Pancreas (tissue), 10 donors: ENCODE results near the gene TBX2. TPM values are rescaled to one million over a fixed set of nuclear protein-coding genes. Genes with fewer than 3 reads are reported as not detected.

Experiments used
- ATAC-seq, 4 donors: fragments of 200-7000 bp; cut with Tn5 transposase; one replicate each; pipeline versions ENCODE4 v1.8.0 to v1.9.1; 2020; ENCODE audit warnings: mild to moderate bottlenecking in 4 of 4, moderate library complexity in 4 of 4
- DNase-seq, 6 donors: peaks; one replicate each; pipeline ENCODE4 v3.0.0-alpha.2; 2020
- FAIRE-seq: peaks from 2 replicates; lab custom pipeline; 2012; peaks lifted over from hg19 to GRCh38; lab: Jason Lieb, UNC
- H3K27ac ChIP-seq, 4 donors: fragments of 200-600 bp; sonication (generic); 1 replicate in 3 of 4; 2 replicates in 1 of 4; pipeline versions ENCODE4 v1.5.0 to v1.8.0; 2020
- H3K27me3 ChIP-seq, 4 donors: fragments of 200-600 bp; one replicate each; pipeline ENCODE4 v1.8.0; 2021
- H3K36me3 ChIP-seq, 3 donors: fragments of 200-600 bp; sonication (generic) in 1 of 3; one replicate each; pipeline versions ENCODE4 v1.5.0 to v1.8.0; 2020 to 2021
- H3K4me1 ChIP-seq, 3 donors: fragments of 200-600 bp; one replicate each; pipeline ENCODE4 v1.8.0; 2021
- H3K4me3 ChIP-seq, 4 donors: fragments of 200-600 bp; sonication (generic) in 2 of 4; one replicate each; pipeline versions ENCODE4 v1.5.0 to v1.8.0; 2020 to 2021
- H3K9me3 ChIP-seq, 4 donors: fragments of 200-600 bp; one replicate each; pipeline ENCODE4 v1.8.0; 2021
- CTCF ChIP-seq, 4 donors: fragments of 200-600 bp; sonication (generic) in 3 of 4; IDR thresholded peaks; one replicate each; pipeline versions ENCODE4 v1.5.0 to v1.8.0; 2021; ENCODE audit warnings: antibody characterized with exemption in 4 of 4
- WGBS, 2 donors: extraction: QIAGEN DNeasy Blood & Tissue Kit; methylation state at CpG; one replicate each; pipeline ENCODE4 v1.1.7; 2013; 5-methylcytosine and 5-hydroxymethylcytosine counted together
- intact Hi-C, 3 donors: fragments of 100-400 bp; cut with DNase I; formaldehyde crosslinking; loops; one replicate each; pipeline versions ENCODE4 v1.11.1 to v1.14.2; 2022
- polyA plus RNA-seq, 2 donors: library from polyadenylated mRNA; stranded (reverse); fragments of 200-250 nt; gene quantifications; one replicate each; pipeline ENCODE4 v1.2.3, GENCODE V29; 2013
- total RNA-seq, 6 donors: library from RNA; stranded (reverse); fragmentation: NEBNext Ultra II Directional in 4 of 6; extraction: Animal tissue kit (Norgen Biotek cat#: 25700) in 4 of 6; gene quantifications; one replicate each; pipeline versions ENCODE4 v1.2.1 to v1.2.4, GENCODE V29; 2021 to 2023
- donor health status: healthy with polysubstance abuse.
- donor health status: DM: no; HTN: no; CAD: no; lungs with moderate emphysema.
- donor health status: DM: no; HTN: no; CAD: no.
- donor health status: control.
- donor health status: control.
- donor health status: Bipolar disorder and iron deficiency.
- donor health status: DM: yes; HTN: yes; CAD: no.
- donor health status: DM: no; HTN: no; CAD: no.
- donor health status: DM: no; HTN: no; CAD: no.
- donor health status: DM: yes; HTN: yes; CAD: no.

Gene TBX2
- total and polyA plus RNA-seq, 8 donors = 1.2 to 12.1 (median 2.7) TPM

DNA sequence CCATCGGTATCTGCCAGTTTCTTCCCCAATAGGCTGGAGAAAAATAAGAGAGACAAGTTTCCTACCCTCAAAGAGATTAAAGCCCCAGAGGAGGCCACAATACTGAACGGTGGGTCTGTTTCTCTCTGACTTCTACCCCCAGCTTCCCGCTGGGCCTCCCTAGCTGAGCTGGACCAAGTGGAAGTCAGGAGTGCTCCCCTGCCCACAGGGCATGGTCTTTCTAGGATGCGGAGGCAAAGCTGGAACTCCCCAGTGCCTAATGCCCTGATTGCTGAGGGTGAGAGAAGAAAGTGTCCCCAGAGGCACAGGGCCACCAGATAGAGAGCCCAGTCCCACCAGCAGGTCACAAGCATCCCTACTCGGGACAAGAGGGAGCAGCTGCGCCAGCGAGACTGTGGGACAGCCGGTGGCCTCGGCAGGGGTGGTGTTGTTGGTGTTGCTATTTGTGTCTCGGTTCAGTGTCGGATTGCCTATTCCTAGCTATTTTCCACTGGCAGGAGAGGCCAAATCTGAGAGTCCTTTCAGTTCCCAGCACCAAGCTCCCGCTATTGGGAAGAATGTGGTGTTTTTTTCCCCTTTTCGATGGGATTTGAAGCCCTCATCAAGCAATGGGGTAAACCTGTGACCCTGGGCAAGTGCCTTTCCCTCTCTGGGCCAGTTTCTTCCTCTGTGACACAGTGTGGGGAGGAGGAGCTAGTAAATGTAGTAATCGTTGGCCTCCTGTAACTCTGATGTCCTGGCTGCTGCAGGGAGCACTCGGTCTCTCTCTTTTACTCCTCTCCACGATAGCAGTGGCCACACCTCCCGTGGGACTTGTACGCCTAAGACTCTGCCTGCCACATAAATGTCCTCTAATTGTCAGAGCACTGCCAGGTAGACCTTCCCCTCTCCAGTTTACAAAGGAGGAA, 22.5 kb upstream of the TBX2 start:
- ATAC-seq (no peak), FAIRE-seq (no peak), DNase-seq (no peak)
- intact Hi-C loops = no loop called here
- TF ChIP-seq CTCF (IDR thresholded peaks at IDR 0.05) = no peak
- Histone ChIP-seq H3K4me1 (no peaks in the 10 kb centered on the region), H3K4me3 (no peak overlapping the region), H3K27ac (no peak overlapping the region), H3K27me3 (no peaks in the 10 kb centered on the region), H3K9me3 (no peaks in the 10 kb centered on the region), H3K36me3 (no peaks in the 10 kb centered on the region)
- 89 to 92% methylated on average over 18 of the region's 18 CpGs for WGBS, 2 donors

DNA sequence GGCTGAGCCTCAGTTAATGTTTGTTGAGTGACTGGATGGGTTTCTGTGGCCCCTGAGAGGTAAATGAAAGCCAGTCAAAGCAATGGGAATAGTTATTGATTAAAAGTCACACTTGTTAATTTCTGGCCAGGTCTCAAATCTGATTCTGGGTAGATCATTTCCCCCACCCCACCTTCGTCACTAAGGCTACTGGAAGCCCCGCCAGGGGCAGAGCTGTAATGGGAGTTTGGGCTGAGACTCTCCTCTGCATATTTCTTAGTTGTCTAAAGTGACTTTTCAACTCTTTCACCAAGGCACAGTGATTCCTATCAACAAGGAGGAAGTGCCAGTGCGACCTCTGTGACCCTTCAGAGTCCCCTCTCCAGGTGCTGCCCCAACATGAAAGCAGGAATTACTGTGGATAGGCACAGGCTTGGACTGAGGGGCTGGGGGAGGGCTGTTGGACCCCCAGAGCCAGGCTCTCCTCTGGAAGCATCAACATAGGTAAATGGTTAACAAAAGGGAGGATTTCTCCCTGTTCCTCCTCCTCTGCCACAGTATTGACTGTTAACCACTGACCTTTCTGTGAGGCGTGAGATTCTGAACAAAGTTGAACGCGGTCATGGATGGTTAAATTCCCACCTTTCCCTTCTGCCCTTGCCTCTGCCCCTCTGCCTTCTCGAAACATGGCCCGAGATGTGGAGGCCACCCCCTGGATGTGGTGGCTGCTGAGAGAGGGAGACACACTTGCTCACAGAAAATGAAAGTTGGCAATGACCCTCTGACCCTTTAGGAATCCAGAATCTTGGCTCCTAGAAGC, 20.8 kb upstream of the TBX2 start:
- intact Hi-C loops = no loop called here
- FAIRE-seq (no peak), DNase-seq (peak in 1 of 6 donors; percentile 24), ATAC-seq (no peak)
- Histone ChIP-seq H3K9me3 (no peaks in the 10 kb centered on the region), H3K27ac (no peak overlapping the region), H3K36me3 (no peaks in the 10 kb centered on the region), H3K27me3 (no peaks in the 10 kb centered on the region), H3K4me3 (no peak overlapping the region), H3K4me1 (no peaks in the 10 kb centered on the region)
- no peak for TF ChIP-seq CTCF (IDR thresholded peaks at IDR 0.05)
- 83 to 89% methylated on average over 8 of the region's 8 CpGs for WGBS, 2 donors

- TF ChIP-seq CTCF (IDR thresholded peaks at IDR 0.05) = no peak
- Histone ChIP-seq H3K27me3 (no peaks in the 10 kb centered on the region), H3K9me3 (no peaks in the 10 kb centered on the region), H3K27ac (no peak overlapping the region), H3K4me1 (no peaks in the 10 kb centered on the region), H3K36me3 (no peaks in the 10 kb centered on the region), H3K4me3 (no peak overlapping the region)
- FAIRE-seq (no peak), ATAC-seq (no peak), DNase-seq (peak in 1 of 6 donors; percentile 36)
- intact Hi-C loops = loop anchor here in 1 of 3 donors (10.0 kb wide), 1 partner anchor 655 kb away; no protein-coding TSS in a partner anchor
- 93% methylated on average over 21 of the region's 21 CpGs for WGBS, 2 donors
Measured at GRCh38 chr17:61379457-61380216, 20.0 kb upstream of the TBX2 start.

DNA sequence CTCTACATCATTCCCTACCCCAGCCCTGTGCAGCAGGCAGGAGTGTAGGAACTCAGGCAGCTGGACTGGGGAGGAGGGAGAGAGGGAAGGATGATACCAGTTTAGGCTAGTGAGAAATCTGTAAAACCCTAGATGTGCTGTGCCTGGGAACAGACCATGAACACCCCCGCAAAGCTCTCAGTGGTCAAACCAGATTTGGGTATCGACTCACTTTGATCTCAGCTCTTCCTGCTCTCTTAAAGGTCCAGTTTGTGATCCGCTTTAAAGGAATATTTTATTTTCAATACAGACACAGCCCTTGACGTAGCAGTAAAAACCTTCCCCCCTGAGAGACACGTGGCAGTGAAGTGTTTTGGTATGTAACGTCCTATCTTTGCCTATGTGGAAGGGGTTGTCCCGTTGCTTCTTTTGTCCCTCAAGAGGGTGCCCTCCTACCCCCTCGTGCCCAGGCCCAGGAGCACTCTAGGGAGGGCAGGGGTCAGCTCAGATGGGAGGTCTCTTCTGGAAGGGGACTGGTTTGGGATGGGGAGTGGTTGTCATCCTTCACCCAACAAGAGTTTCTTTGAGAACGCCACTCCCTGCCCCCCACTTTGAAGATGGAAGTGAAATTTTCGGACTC, 19.3 kb upstream of the TBX2 start:
- TF ChIP-seq CTCF (IDR thresholded peaks at IDR 0.05) = no peak
- intact Hi-C loops = loop anchor here in 1 of 3 donors (10.0 kb wide), 1 partner anchor 656 kb away; no protein-coding TSS in a partner anchor
- no peak overlapping the region for H3K27ac ChIP-seq
- 89 to 91% methylated on average over 10 of the region's 10 CpGs for WGBS, 2 donors
- peak in 1 of 6 donors; percentile 29 for DNase-seq
- H3K4me3 ChIP-seq = no peak overlapping the region
- H3K36me3 ChIP-seq = no peaks in the 10 kb centered on the region
- ATAC-seq = no peak
- H3K9me3 ChIP-seq = no peaks in the 10 kb centered on the region
- no peaks in the 10 kb centered on the region for H3K4me1 ChIP-seq
- no peaks in the 10 kb centered on the region for H3K27me3 ChIP-seq
- FAIRE-seq = no peak
